CD4-positive, alpha-beta T cell treated with Interleukin-15 for 4 hours (primary cell): ENCODE measurements around the gene TECPR2.
"Not testable (repeated sequence)": the region's sequence is repeated elsewhere in the genome, so short reads cannot be mapped to it uniquely, and the experiment has no call there.

Experiments
- DNase-seq: peaks from one replicate; pipeline ENCODE4 v3.0.0-alpha.2; 2020; ENCODE audit warnings: low spot score

TECPR2 gene

GRCh38 chr14:102508774-102509745, 146.3 kb downstream of the TECPR2 start:
- peak; percentile 24 for DNase-seq

DNA sequence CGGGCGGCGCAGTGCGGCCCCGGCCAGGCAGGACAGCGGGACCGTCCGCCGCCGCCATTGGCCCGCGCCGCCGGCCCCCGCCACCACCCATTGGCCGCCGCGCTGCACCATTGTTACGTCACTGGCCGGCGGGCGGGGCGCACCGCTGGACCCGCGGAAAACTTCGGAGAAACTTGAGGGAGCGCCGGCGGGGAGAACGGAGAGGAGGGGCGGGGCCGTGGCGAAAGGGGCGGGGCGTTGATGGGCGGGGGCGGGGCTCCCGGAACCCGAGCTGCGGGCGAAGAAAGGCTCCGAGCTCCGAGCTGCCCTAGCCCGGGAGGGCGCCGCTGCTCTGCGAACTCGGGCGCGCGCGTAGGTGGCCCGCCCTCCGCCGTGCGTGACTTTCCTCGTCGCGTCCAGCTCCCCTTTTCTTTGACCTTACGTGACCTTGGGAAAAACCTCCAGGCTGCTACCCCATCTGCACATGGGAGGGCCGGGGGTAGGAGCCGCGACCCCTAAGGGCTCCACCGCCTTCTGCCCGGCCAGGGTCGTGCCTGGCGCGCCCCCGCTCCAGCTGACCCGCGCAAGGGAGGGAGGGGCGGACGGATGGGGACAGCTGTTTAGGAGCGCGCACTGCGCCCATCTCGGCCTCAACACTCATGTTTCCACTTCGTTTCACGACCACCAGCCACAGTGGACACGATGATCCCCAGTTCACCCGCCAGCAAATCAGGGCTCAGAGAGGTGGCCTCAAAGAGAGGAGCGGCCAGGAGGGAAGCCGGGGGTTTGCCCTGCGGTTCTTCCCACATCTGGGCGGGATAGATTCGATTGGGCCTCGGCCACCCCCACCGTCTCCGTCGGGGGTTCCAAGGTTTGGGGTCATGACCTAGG, 147.2 kb downstream of the TECPR2 start, which contains the start of gene ANKRD9:
TSS of gene ANKRD9 (minus strand) at position 31 of the 870 bp plus-strand sequence. CDS start 1,887 bp downstream, outside the sequence.
- peak; percentile 90 for DNase-seq

GRCh38 chr14:102510616-102511520, 148.1 kb downstream of the TECPR2 start:
- no peak for DNase-seq

GRCh38 chr14:102511538-102511937, 148.8 kb downstream of the TECPR2 start:
- DNase-seq, result no peak

GRCh38 chr14:102512793-102513300, 150.1 kb downstream of the TECPR2 start:
- no peak for DNase-seq

- DNase-seq, result no peak
Measured at GRCh38 chr14:102513899-102514772, 151.4 kb downstream of the TECPR2 start.

GRCh38 chr14:102514987-102515733, 152.4 kb downstream of the TECPR2 start:
- DNase-seq, result no peak

DNA sequence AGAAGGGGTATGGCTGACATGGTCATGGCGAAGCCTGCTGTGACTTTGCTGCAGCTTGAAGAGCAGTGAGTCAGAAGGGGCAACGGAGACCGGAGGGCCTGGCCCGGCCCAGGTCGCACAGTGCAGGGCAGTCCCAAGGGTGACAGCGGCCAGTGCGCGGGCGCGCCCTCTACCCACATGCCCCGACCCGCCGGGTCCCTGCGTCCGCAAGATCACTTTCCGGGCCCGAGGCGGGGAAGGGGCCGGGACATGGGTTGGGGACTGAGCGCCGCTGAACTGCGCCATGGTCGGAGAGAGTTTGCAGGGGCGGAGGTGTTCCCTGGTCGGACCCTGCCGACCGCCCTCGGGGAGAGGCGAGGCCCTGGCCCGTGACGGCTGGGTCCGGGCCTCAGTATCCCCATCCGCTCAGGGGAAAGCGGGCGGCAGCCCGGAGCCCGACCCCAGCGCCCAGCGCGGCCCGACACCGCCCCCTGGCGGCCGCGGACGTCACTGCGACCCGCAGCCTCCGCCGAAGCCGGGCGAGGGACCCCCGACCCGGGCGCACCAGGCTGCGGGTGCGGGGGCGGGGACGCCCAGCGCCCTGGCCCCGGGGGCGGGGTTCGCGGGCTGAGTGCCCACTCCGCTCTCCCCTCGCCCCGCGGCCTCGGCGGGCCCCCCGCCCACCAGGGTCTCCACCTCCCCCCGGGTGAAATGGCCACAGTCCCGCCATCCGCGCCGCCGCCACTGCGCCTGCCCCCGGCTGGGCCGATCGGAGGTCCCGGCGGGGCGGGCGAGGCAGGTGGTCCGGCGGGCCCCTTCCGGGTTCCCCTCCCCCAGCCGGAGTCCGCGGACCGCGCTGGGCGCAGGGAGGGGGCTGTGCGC, 154.0 kb downstream of the TECPR2 start:
- peak; percentile 47 for DNase-seq

DNA sequence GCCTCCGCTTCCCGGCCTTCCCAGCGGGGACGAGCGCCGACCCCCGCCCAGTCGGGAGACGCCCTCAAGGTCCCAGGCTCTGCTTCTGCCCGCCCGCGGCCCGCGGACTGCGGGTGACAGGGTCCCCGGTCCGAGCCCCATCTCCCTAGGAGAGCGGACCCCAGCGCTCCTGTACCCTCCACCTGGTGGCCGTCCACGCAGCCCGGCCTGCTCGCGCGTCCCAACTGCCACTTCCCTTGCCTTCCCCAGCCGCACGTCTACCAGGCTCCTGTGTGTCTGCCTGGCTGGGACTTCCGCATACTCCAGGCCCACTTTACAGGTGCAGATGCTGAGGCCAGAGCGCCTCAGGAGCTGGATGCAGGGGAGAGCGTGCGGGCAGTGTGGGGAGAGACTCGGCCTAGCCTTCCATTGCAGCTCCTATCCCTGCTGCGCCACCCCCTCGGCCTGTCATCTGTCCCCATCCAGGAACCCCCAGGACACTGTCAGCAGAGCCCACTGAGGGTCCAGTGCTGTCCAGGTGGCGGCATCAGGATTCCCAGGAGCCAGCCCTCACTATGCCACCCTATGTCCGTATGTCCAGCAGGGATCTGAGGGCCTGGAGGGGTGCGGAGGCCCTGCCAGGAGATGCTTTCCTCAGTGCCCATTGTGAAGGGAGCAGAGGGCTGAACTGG, 154.8 kb downstream of the TECPR2 start:
- DNase-seq, result no peak

- no peak for DNase-seq
Measured at GRCh38 chr14:102518063-102518648, 155.4 kb downstream of the TECPR2 start.

GRCh38 chr14:102519709-102520108, 157.0 kb downstream of the TECPR2 start:
- DNase-seq, result not testable (repeated sequence)

- DNase-seq, result no peak
Measured at GRCh38 chr14:102523200-102523568, 160.4 kb downstream of the TECPR2 start.

GRCh38 chr14:102523569-102524450, 161.1 kb downstream of the TECPR2 start:
- DNase-seq, result no peak

GRCh38 chr14:102524451-102525218, 161.9 kb downstream of the TECPR2 start:
- peak; percentile 93 for DNase-seq

DNA sequence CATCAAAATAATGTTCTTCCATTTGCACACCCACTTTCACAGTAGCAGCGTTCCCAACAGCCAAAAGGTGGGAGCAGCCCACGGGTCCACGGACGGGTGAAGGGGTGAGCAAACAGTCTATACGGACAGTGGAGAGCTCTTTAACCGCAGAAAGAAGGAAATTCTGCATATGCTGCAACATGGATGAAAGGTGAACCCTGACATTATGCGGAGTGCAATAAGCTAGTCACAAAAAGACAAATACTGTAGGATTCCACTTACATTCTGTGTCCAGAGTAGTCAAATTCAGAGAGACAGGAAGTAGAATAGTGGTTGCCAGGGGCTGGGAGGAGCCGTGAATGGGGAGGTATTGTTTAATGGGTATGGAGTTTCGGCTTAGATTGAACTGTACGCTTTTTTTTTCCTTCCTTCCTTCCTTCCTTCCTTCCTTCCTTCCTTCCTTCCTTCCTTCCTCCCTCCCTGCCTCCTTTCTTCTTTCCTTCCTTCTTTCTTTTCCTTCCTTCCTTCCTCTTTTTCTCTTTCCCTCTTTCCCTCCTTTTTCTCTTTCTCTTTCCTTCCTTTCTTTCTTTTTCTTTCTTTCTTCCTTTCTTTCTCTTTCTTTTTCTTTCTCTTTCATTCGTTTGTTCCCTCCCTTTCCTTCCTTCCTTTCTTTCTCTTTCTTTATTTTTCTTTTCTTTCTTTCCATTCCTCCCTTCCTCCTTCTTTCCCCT, 162.6 kb downstream of the TECPR2 start:
- peak; percentile 40 for DNase-seq
